Left forelimb (tissue), 1 donor: ENCODE measurements around the gene SHOX.
"Not testable (repeated sequence)": the region's sequence is repeated elsewhere in the genome, so short reads cannot be mapped to it uniquely, and the experiment has no call there.

Experiments used
- DNase-seq: peaks from one replicate; pipeline ENCODE4 v3.0.0-alpha.2; 2018; ENCODE audit warnings: low spot score

Gene SHOX

GRCh38 chrX:621705-622503, 8.7 kb upstream of the SHOX start:
- DNase-seq: peak; percentile 53

- not testable (repeated sequence) for DNase-seq
Measured at GRCh38 chrX:622802-623201, 7.8 kb upstream of the SHOX start.

- DNase-seq: no peak
Measured at GRCh38 chrX:623268-623598, 7.4 kb upstream of the SHOX start.

GRCh38 chrX:623599-624315, 6.8 kb upstream of the SHOX start:
- DNase-seq: peak; percentile 72

- DNase-seq: peak; percentile 55
Measured at GRCh38 chrX:625137-625691, 5.4 kb upstream of the SHOX start.

GRCh38 chrX:626047-626446, 4.5 kb upstream of the SHOX start:
- not testable (repeated sequence) for DNase-seq

GRCh38 chrX:626745-627509, 3.7 kb upstream of the SHOX start:
- DNase-seq: peak; percentile 67

GRCh38 chrX:627510-627981, 3.0 kb upstream of the SHOX start:
- peak; percentile 66 for DNase-seq

GRCh38 chrX:627995-628394, 2.6 kb upstream of the SHOX start:
- DNase-seq: no peak

GRCh38 chrX:629230-630006, 1.2 kb upstream of the SHOX start:
- peak; percentile 63 for DNase-seq

- DNase-seq: no peak
Measured at GRCh38 chrX:630007-630611, 482 bp upstream of the SHOX start.

- peak; percentile 67 for DNase-seq
Measured at GRCh38 chrX:631802-632365, 1.3 kb downstream of the SHOX start.

GRCh38 chrX:632366-633042, 1.9 kb downstream of the SHOX start:
- DNase-seq: peak; percentile 68

- no peak for DNase-seq
Measured at GRCh38 chrX:633043-633984, 2.7 kb downstream of the SHOX start.

GRCh38 chrX:633985-634958, 3.7 kb downstream of the SHOX start:
- DNase-seq: peak; percentile 73

- peak; percentile 67 for DNase-seq
Measured at GRCh38 chrX:635428-636090, 5.0 kb downstream of the SHOX start.

- no peak for DNase-seq
Measured at GRCh38 chrX:636981-637659, 6.5 kb downstream of the SHOX start.
